ENCODE results near the gene PAPPA.

The PAPPA gene

GRCh38 chr9:116391306-116391900, 237.8 kb downstream of the PAPPA start:
- DNase-seq, result no peak

GRCh38 chr9:116393198-116393597, 239.6 kb downstream of the PAPPA start:
- no peak for DNase-seq

GRCh38 chr9:116394070-116394469, 240.5 kb downstream of the PAPPA start:
- no peak for DNase-seq

- no peak for DNase-seq
Measured at GRCh38 chr9:116394894-116395698, 241.5 kb downstream of the PAPPA start.

- no peak for DNase-seq
Measured at GRCh38 chr9:116395699-116396037, 242.1 kb downstream of the PAPPA start.

GRCh38 chr9:116403171-116403570, 249.6 kb downstream of the PAPPA start:
- no peak for DNase-seq

GRCh38 chr9:116404228-116404627, 250.6 kb downstream of the PAPPA start:
- DNase-seq, result no peak

- no peak for DNase-seq
Measured at GRCh38 chr9:116405321-116405720, 251.7 kb downstream of the PAPPA start.

GRCh38 chr9:116406469-116406868, 252.9 kb downstream of the PAPPA start:
- no peak for DNase-seq

- DNase-seq, result no peak
Measured at GRCh38 chr9:116409129-116409528, 255.5 kb downstream of the PAPPA start.

- DNase-seq, result no peak
Measured at GRCh38 chr9:116409638-116410037, 256.0 kb downstream of the PAPPA start.

GRCh38 chr9:116411506-116411905, 257.9 kb downstream of the PAPPA start:
- no peak for DNase-seq

- DNase-seq, result no peak
Measured at GRCh38 chr9:116414374-116414773, 260.8 kb downstream of the PAPPA start.

- DNase-seq, result no peak
Measured at GRCh38 chr9:116416421-116416820, 262.8 kb downstream of the PAPPA start.

- DNase-seq, result no peak
Measured at GRCh38 chr9:116417464-116417863, 263.9 kb downstream of the PAPPA start.

- DNase-seq, result no peak
Measured at GRCh38 chr9:116419181-116419580, 265.6 kb downstream of the PAPPA start.

GRCh38 chr9:116420993-116421538, 267.5 kb downstream of the PAPPA start:
- no peak for DNase-seq

GRCh38 chr9:116422119-116422979, 268.8 kb downstream of the PAPPA start:
- no peak for DNase-seq

GRCh38 chr9:116423149-116423548, 269.6 kb downstream of the PAPPA start:
- DNase-seq, result no peak

GRCh38 chr9:116425244-116425643, 271.7 kb downstream of the PAPPA start:
- no peak for DNase-seq

GRCh38 chr9:116430849-116431248, 277.3 kb downstream of the PAPPA start:
- no peak for DNase-seq

GRCh38 chr9:116432051-116432450, 278.5 kb downstream of the PAPPA start:
- DNase-seq, result no peak

- DNase-seq, result no peak
Measured at GRCh38 chr9:116434314-116434713, 280.7 kb downstream of the PAPPA start.

All from activated CD4-positive, alpha-beta T cell treated with anti-CD3 and anti-CD28 coated beads for 4 hours (primary cell).